Endodermal cell (in vitro differentiated cells): ENCODE measurements around the gene TOMM22. TPM values are rescaled to one million over a fixed set of nuclear protein-coding genes. Genes with fewer than 3 reads are reported as not detected.

Source experiments
- DNase-seq: peaks from one replicate; pipeline ENCODE4 v3.0.0-alpha.2; 2017
- H3K27ac ChIP-seq: 2 replicates; pipeline ENCODE4 v1.5.1; 2013; ENCODE audit warnings: mild to moderate bottlenecking, low read depth, low read length, moderate library complexity
- H3K27me3 ChIP-seq: 2 replicates; pipeline ENCODE4 v1.6.1; 2013; ENCODE audit warnings: mild to moderate bottlenecking, low read length, moderate library complexity; ENCODE audit not compliant: insufficient read depth, control insufficient read depth, poor library complexity, severe bottlenecking
- H3K36me3 ChIP-seq: 2 replicates; pipeline ENCODE4 v1.7.0; 2013; ENCODE audit warnings: mild to moderate bottlenecking, low read length, moderate library complexity; ENCODE audit not compliant: control insufficient read depth, insufficient read depth
- H3K4me1 ChIP-seq: one replicate; pipeline ENCODE4 v1.7.0; 2013; ENCODE audit warnings: low read length; ENCODE audit not compliant: control insufficient read depth, insufficient read depth
- H3K4me3 ChIP-seq: 2 replicates; pipeline ENCODE4 v1.5.1; 2013; ENCODE audit warnings: mild to moderate bottlenecking, low read length, moderate library complexity
- H3K9ac ChIP-seq: 2 replicates; pipeline ENCODE4 v1.6.1; 2013; ENCODE audit warnings: mild to moderate bottlenecking, low read length, moderate library complexity; ENCODE audit not compliant: poor library complexity, severe bottlenecking; ENCODE audit errors: extremely low read depth
- H3K9me3 ChIP-seq: 2 replicates; pipeline ENCODE4 v1.6.1; 2013; ENCODE audit warnings: mild to moderate bottlenecking, low read length, moderate library complexity; ENCODE audit not compliant: control insufficient read depth
- H3K27ac Mint-ChIP-seq: 2 replicates; pipeline ENCODE4 v1.8.0; 2020; ENCODE audit warnings: mixed read lengths
- H3K27me3 Mint-ChIP-seq: 2 replicates; pipeline ENCODE4 v1.8.0; 2021; ENCODE audit warnings: mild to moderate bottlenecking, mixed read lengths; ENCODE audit not compliant: insufficient read depth
- H3K36me3 Mint-ChIP-seq: 2 replicates; pipeline ENCODE4 v1.8.0; 2020; ENCODE audit warnings: low read depth, mixed read lengths
- H3K4me1 Mint-ChIP-seq: 2 replicates; pipeline ENCODE4 v1.8.0; 2020; ENCODE audit warnings: mixed read lengths
- H3K4me3 Mint-ChIP-seq: 2 replicates; pipeline ENCODE4 v1.8.0; 2020; ENCODE audit warnings: mild to moderate bottlenecking, moderate library complexity, mixed read lengths
- H3K9me3 Mint-ChIP-seq: 2 replicates; pipeline ENCODE4 v1.8.0; 2020; ENCODE audit warnings: mild to moderate bottlenecking, mixed read lengths
- WGBS, 2 experiments: methylation state at CpG; one replicate each; pipeline versions ENCODE4 v1.1.5 to v1.1.7; 2013; ENCODE audit warnings: missing lambda C conversion rate in 2 of 2, mixed read lengths in 1 of 2; ENCODE audit not compliant: insufficient coverage in 1 of 2, insufficient read length in 1 of 2; 5-methylcytosine and 5-hydroxymethylcytosine counted together
- total RNA-seq, 2 donors: library from RNA; stranded (reverse); fragmentation: NEBNext Ultra II Directional in 1 of 2; extraction: Animal tissue kit (Norgen Biotek cat#: 25700) in 1 of 2; gene quantifications; 2 replicates in 1 of 2; 3 replicates in 1 of 2; pipeline ENCODE4 v1.2.1, GENCODE V29; 2021
- TF ChIP-seq, protein P1 (sequence below): fragments of 200-600 bp; sonication (generic); conservative IDR thresholded peaks from 2 replicates; pipeline ENCODE4 v1.5.0; 2021; ENCODE audit warnings: antibody characterized with exemption, mild to moderate bottlenecking

The TOMM22 gene
- total RNA-seq, 2 donors from 2014 or later, result 114 to 119 TPM

DNA sequence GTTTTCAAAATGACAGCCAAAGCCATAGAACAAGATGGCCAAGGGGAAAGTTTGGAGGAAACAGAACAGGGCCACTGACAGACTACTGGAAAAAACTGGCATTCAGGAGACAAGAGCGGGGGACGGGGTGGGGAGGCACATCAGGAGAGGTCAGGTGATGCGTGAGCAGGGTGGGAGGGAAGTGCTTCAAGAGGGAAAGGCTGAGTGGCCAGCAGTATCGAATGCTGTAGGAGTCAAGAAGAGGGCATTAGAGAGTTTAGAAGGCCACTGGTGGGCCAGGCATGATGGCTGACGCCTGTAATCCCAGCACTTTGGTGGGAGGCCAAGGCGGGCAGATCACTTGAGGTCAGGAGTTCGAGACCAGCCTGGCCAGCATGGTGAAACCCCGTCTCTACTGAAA, 32.2 kb downstream of the TOMM22 start:
- DNase-seq, result no peak
- Histone ChIP-seq H3K36me3 (peaks cover 50% of the 10 kb centered on the region), H3K27me3 (no peaks in the 10 kb centered on the region), H3K4me3 (no peak overlapping the region), H3K27ac (no peak overlapping the region), H3K4me1 (peaks cover 15% of the 10 kb centered on the region), H3K9ac (no peak overlapping the region), H3K9me3 (no peaks in the 10 kb centered on the region)
- no peak overlapping the region for H3K4me3 Mint-ChIP-seq
- TF ChIP-seq, protein P1, sequence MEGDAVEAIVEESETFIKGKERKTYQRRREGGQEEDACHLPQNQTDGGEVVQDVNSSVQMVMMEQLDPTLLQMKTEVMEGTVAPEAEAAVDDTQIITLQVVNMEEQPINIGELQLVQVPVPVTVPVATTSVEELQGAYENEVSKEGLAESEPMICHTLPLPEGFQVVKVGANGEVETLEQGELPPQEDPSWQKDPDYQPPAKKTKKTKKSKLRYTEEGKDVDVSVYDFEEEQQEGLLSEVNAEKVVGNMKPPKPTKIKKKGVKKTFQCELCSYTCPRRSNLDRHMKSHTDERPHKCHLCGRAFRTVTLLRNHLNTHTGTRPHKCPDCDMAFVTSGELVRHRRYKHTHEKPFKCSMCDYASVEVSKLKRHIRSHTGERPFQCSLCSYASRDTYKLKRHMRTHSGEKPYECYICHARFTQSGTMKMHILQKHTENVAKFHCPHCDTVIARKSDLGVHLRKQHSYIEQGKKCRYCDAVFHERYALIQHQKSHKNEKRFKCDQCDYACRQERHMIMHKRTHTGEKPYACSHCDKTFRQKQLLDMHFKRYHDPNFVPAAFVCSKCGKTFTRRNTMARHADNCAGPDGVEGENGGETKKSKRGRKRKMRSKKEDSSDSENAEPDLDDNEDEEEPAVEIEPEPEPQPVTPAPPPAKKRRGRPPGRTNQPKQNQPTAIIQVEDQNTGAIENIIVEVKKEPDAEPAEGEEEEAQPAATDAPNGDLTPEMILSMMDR, result no peak
- 83 to 95% methylated on average over 8 of the region's 8 CpGs for WGBS, 2 experiments
- H3K36me3 Mint-ChIP-seq, result peaks cover 29% of the 10 kb centered on the region
- no peaks in the 10 kb centered on the region for H3K9me3 Mint-ChIP-seq
- no peaks in the 10 kb centered on the region for H3K27me3 Mint-ChIP-seq
- H3K27ac Mint-ChIP-seq, result peak overlapping the region; percentile 88
- peaks cover 50% of the 10 kb centered on the region for H3K4me1 Mint-ChIP-seq

DNA sequence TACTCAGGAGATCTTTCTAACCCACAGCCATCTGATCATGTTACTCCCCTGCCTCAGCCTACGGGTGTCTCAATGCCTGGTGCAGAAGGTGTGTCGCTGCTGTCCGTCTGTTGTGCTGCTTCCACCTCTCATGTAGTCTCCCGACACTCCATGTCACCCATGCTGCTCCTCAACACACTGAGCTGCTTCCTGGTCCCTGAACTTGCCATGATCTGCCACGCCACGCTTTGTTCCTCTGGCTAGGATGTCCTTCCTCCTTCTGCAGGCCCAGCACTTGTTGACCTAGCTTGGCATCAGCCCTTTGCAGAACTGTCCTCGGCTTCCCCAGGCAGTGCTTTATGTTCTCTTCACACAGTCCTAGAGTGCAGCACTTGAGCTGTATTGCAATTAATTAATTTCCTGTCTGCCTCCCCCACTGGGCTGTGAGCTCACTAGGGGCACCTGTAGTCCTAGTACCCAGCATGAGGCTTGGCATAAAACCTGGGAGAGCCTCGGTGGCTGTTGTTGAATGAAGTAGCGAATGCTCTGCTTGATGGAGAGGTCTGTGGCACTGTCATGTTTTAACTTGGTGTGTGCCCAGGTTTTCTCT, 33.5 kb downstream of the TOMM22 start:
- no peak overlapping the region for H3K27ac ChIP-seq

DNA sequence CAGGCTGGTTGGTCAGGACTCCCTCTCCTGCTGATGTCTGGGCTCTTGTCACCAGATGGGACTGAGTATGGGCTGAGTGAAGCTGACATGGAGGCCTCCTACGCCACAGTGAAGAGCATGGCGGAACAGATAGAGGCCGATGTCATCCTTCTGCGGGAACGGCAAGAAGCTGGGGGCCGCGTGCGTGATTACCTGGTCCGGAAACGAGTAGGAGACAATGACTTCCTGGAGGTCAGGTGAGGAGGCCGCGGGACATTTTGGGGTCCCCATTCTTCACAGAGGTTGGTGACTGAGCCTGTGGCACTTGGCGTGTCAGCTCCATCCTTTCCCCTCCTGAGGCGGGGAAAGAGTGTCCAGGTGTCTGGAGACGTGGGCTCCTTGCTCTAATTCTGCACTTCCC, 34.1 kb downstream of the TOMM22 start:
- Mint-ChIP-seq H3K27me3 (no peaks in the 10 kb centered on the region), H3K4me3 (no peak overlapping the region), H3K4me1 (peaks cover 36% of the 10 kb centered on the region), H3K9me3 (no peaks in the 10 kb centered on the region), H3K27ac (peak overlapping the region; percentile 15), H3K36me3 (peaks cover 29% of the 10 kb centered on the region)
- DNase-seq, result no peak
- Histone ChIP-seq H3K27me3 (no peaks in the 10 kb centered on the region), H3K9ac (no peak overlapping the region), H3K4me3 (no peak overlapping the region), H3K27ac (no peak overlapping the region), H3K4me1 (peaks cover 15% of the 10 kb centered on the region), H3K36me3 (peaks cover 56% of the 10 kb centered on the region), H3K9me3 (no peaks in the 10 kb centered on the region)
- WGBS, 2 experiments, result 97% methylated on average over 15 of the region's 15 CpGs
- TF ChIP-seq, protein P1, result no peak

More for the DNA sequence above, 33.5 kb downstream of the TOMM22 start:
- H3K4me1 Mint-ChIP-seq, result peaks cover 41% of the 10 kb centered on the region
- Histone ChIP-seq H3K4me1 (peaks cover 15% of the 10 kb centered on the region), H3K36me3 (peaks cover 56% of the 10 kb centered on the region), H3K9ac (no peak overlapping the region), H3K9me3 (no peaks in the 10 kb centered on the region), H3K4me3 (no peak overlapping the region), H3K27me3 (no peaks in the 10 kb centered on the region)
- no peak for DNase-seq
- no peaks in the 10 kb centered on the region for H3K27me3 Mint-ChIP-seq
- H3K36me3 Mint-ChIP-seq, result peaks cover 29% of the 10 kb centered on the region
- no peaks in the 10 kb centered on the region for H3K9me3 Mint-ChIP-seq
- H3K4me3 Mint-ChIP-seq, result no peak overlapping the region
- TF ChIP-seq, protein P1, result no peak
- WGBS, 2 experiments, result 96% methylated on average over 9 of the region's 9 CpGs
- H3K27ac Mint-ChIP-seq, result no peak overlapping the region
